ENCODE results near the gene TYSND1. TPM values are rescaled to one million over a fixed set of nuclear protein-coding genes. Genes with fewer than 3 reads are reported as not detected.

Gene TYSND1, protein sequence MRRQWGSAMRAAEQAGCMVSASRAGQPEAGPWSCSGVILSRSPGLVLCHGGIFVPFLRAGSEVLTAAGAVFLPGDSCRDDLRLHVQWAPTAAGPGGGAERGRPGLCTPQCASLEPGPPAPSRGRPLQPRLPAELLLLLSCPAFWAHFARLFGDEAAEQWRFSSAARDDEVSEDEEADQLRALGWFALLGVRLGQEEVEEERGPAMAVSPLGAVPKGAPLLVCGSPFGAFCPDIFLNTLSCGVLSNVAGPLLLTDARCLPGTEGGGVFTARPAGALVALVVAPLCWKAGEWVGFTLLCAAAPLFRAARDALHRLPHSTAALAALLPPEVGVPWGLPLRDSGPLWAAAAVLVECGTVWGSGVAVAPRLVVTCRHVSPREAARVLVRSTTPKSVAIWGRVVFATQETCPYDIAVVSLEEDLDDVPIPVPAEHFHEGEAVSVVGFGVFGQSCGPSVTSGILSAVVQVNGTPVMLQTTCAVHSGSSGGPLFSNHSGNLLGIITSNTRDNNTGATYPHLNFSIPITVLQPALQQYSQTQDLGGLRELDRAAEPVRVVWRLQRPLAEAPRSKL
- 7.9 and 11.3 TPM in 2 replicates for total RNA-seq

DNA sequence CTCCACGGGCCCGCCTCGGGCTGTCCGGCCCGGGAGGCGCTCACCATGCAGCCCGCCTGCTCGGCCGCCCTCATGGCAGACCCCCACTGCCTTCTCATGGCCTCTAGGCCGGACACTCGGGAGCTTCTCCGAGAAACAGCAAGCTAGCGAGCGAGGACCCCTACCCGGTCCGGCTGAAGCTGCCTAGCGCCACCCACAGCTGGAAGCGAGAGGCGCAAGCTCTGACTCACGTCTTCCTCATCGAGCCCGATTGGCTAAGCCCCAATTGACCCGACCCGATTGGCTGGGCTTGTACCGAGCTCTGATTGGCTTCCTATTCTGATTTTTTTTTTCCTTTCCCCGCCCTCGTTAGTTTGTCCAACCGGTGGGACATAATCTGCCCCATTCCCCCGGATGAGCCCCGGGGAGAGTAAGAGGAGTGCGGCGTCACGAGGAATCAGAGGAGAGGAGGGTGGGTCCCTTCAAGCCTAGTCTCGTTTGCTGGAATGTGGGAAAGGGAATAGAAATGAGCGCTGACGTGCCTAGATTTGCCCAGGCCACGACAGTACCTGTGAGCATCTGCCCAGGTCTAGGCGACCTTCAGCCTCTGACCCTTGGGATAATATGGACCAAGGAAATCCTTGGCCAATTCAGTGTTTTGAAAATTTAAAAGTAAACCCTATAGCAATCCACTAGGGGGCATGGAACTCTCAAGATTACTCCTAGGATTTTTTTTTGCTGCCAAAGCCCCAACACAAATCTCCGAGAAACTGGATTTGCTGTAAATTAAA lies at the start of gene TYSND1:
Gene TYSND1 (minus strand): TSS at position 212 of the 770 bp plus-strand sequence. CDS start 114 bp downstream, at position 98.

DNA sequence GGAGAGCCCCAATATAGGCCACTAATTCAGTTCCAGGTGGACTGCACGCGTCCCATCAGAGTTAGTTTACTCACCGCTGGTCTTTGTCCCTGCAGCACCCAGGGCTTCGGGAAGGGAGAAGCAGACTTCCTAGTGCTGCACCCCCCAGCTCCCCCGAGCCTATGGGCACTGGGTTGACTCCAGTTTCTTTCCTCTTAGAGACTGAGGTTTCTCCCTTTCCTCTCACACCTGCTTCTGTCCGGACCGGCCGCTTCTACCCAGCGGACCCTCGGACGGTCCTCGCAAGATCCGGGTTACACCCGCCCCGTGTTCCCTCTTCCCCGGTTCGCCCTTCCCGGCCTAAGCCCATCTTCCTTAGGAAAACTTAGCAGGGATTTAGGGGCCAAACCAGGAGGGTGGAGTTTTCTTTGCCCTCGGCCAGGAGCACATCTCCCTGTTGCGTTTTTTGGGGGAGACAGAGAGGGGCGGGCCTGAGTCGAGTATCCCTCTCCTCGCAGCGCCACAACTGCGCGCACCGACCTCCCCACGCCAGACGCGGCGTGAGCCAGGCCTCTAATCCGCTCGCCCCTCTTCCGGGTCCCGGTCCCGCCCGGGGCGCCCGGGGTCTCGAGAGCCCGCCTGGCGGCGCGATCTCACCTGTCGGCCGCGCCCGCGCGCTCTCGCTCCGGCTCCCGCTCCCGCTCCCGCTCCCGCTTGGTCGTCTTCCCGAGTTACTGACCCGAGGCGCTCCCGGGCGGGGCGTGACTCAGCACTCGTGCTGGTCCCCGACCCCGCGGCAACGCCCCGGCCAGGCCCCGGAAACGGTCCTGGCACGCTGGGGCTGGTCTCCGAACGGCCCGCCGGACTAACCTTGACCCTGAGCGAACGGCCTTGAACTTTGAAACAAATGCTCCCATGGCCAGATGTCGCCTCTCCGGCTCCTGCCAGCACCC lies 14.1 kb downstream of the TYSND1 start, which contains the start of gene AIFM2:
Gene AIFM2 (minus strand): TSS at position 728 of the 932 bp plus-strand sequence. CDS start 8,741 bp downstream, outside the sequence.

Other genes with a start within 250 kb of the TYSND1 start
- gene MACROH2A2, start 93.9 kb downstream of the TYSND1 start, total RNA-seq = 2.9 and 7.9 TPM in 2 replicates
- 6.8 and 7.9 TPM in 2 replicates for gene AIFM2, start 13.9 kb downstream of the TYSND1 start, total RNA-seq
- gene SAR1A, start 23.8 kb upstream of the TYSND1 start, total RNA-seq = 279 and 328 TPM in 2 replicates
- 193 and 244 TPM in 2 replicates for gene PPA1, start 86.7 kb upstream of the TYSND1 start, total RNA-seq
- gene NPFFR1, start 137.3 kb upstream of the TYSND1 start, total RNA-seq = under 0.01 TPM in 1 of 2 replicates, not detected in the other
- 6.5 and 8.5 TPM in 2 replicates for gene LRRC20, start 235.9 kb upstream of the TYSND1 start, total RNA-seq

Measured in regular cardiac myocyte (primary cell).